HCT116 (cell line): ENCODE data around the gene DPP6. TPM values are rescaled to one million over a fixed set of nuclear protein-coding genes. Genes with fewer than 3 reads are reported as not detected.
A peak's percentile ranks its signal among the peaks of the same experiment; 100 is the strongest.
"Not testable (repeated sequence)": the region's sequence is repeated elsewhere in the genome, so short reads cannot be mapped to it uniquely, and the experiment has no call there.

ENCODE experiments used
- ATAC-seq: fragments of 200-7000 bp; cut with Tn5 transposase; 2 replicates; pipeline ENCODE4 v1.9.1; 2020; ENCODE audit warnings: mild to moderate bottlenecking, moderate library complexity
- Bru-seq: library from RNA; stranded (reverse); fragments of 400-500 nt; gene quantifications from one replicate; lab custom pipeline; 2021; lab: Mats Ljungman, UMichigan
- BruChase-seq, 2 experiments: library from RNA; stranded (reverse); fragments of 400-500 nt; gene quantifications; one replicate each; lab custom pipeline; 2021; lab: Mats Ljungman, UMichigan
- BruUV-seq: library from RNA; stranded (reverse); fragments of 400-500 nt; replicated peaks from 2 replicates; lab custom pipeline; 2021; lab: Mats Ljungman, UMichigan
- CTCF ChIA-PET: fragments of 300-600 bp; sonication (Branson Sonifier 250); formaldehyde crosslinking; loops from one replicate; lab custom pipeline; 2021; ENCODE audit warnings: antibody characterized with exemption; lab: Charles Lee
- POLR2A ChIA-PET: fragments of 300-600, 350-600 bp; sonication (Branson Sonifier 250); formaldehyde crosslinking; loops from one replicate; lab custom pipeline; 2021; ENCODE audit warnings: antibody characterized with exemption; lab: Charles Lee
- RAD21 ChIA-PET, 2 experiments: fragments of 300-600 bp; sonication (Branson Sonifier 250); formaldehyde crosslinking; loops; one replicate each; lab custom pipeline; 2023; ENCODE audit warnings: low total read pairs in 2 of 2; ENCODE audit not compliant: uncharacterized antibody in 2 of 2, unreplicated experiment in 2 of 2, low non-redundant PET in 1 of 2; lab: Charles Lee
- DNase-seq: peaks from one replicate; pipeline ENCODE4 v3.0.0-alpha.2; 2010; ENCODE audit warnings: low read depth, low spot score
- H2AFZ ChIP-seq: fragments of 200-600 bp; shearing (Covaris generic), sonication (generic); 2 replicates; pipeline ENCODE4 v1.6.1; 2017; ENCODE audit warnings: low read depth, mixed run types, mixed read lengths, antibody characterized with exemption, low read length; ENCODE audit not compliant: poor library complexity, severe bottlenecking
- H3K27ac ChIP-seq: 2 replicates; pipeline ENCODE4 v1.5.1; 2012; ENCODE audit warnings: low read depth, low read length
- H3K27me3 ChIP-seq: fragments of 200-600 bp; sonication (generic); 2 replicates; pipeline ENCODE4 v1.6.1; 2016; ENCODE audit warnings: mixed run types, low read length, mixed read lengths; ENCODE audit not compliant: insufficient read depth
- H3K36me3 ChIP-seq, 2 experiments: fragments of 200-500 bp in 1 of 2; fragments of 200-600 bp in 1 of 2; sonication (Bioruptor generic) in 1 of 2; sonication (generic) in 1 of 2; 2 replicates each; pipeline versions ENCODE4 v1.5.1 to v1.6.1; 2014 to 2016; ENCODE audit warnings: low read length in 2 of 2, inconsistent platforms in 1 of 2, mixed read lengths in 1 of 2, mixed run types in 1 of 2; ENCODE audit not compliant: insufficient read depth in 2 of 2, control insufficient read depth in 1 of 2
- H3K4me1 ChIP-seq, 2 experiments: fragments of 200-600 bp in 1 of 2; sonication (generic) in 1 of 2; 2 replicates each; pipeline versions ENCODE4 v1.5.1 to v1.6.1; 2012 to 2017; ENCODE audit warnings: low read length in 2 of 2, inconsistent platforms in 1 of 2, mild to moderate bottlenecking in 1 of 2, mixed read lengths in 1 of 2, mixed run types in 1 of 2, moderate library complexity in 1 of 2; ENCODE audit not compliant: insufficient read depth in 2 of 2, control insufficient read depth in 1 of 2
- H3K4me2 ChIP-seq: fragments of 200-600 bp; sonication (generic); 2 replicates; pipeline ENCODE4 v1.6.1; 2017; ENCODE audit warnings: mixed run types, low read length, mixed read lengths
- H3K4me3 ChIP-seq, 2 experiments: fragments of 200-600 bp in 1 of 2; sonication (generic) in 1 of 2; replicated peaks in 1 of 2; 2 replicates each; pipeline ENCODE4 v1.5.1; 2011 to 2016; ENCODE audit warnings: low read length in 2 of 2, control low read depth in 1 of 2, low read depth in 1 of 2, mild to moderate bottlenecking in 1 of 2, mixed read lengths in 1 of 2, mixed run types in 1 of 2
- H3K79me2 ChIP-seq: fragments of 200-600 bp; sonication (generic); 2 replicates; pipeline ENCODE4 v1.6.1; 2017; ENCODE audit warnings: mild to moderate bottlenecking, mixed run types, low read length, moderate library complexity, mixed read lengths; ENCODE audit not compliant: insufficient read depth
- H3K9ac ChIP-seq: fragments of 200-600 bp; sonication (generic); 2 replicates; pipeline ENCODE4 v1.6.1; 2016; ENCODE audit warnings: low read length, mixed read lengths
- H3K9me2 ChIP-seq: fragments of 200-600 bp; sonication (generic), shearing (Covaris generic); 2 replicates; pipeline ENCODE4 v1.6.1; 2017; ENCODE audit warnings: mixed run types, mild to moderate bottlenecking, moderate library complexity; ENCODE audit not compliant: insufficient read depth
- H3K9me3 ChIP-seq, 2 experiments: fragments of 200-500 bp in 1 of 2; fragments of 200-600 bp in 1 of 2; sonication (Bioruptor generic) in 1 of 2; sonication (generic) in 1 of 2; 2 replicates each; pipeline ENCODE4 v1.6.1; 2014 to 2017; ENCODE audit warnings: low read length in 2 of 2, mixed read lengths in 2 of 2, inconsistent platforms in 1 of 2, low read depth in 1 of 2, mild to moderate bottlenecking in 1 of 2, mixed run types in 1 of 2, moderate library complexity in 1 of 2; ENCODE audit not compliant: control insufficient read depth in 1 of 2, insufficient read depth in 1 of 2
- H4K20me1 ChIP-seq: fragments of 200-600 bp; sonication (generic), shearing (Covaris generic); 2 replicates; pipeline ENCODE4 v1.6.1; 2017; ENCODE audit warnings: mixed run types, mild to moderate bottlenecking, moderate library complexity; ENCODE audit not compliant: insufficient read depth
- intact Hi-C: fragments of 100-400 bp; cut with micrococcal nuclease; formaldehyde crosslinking; loops from 2 replicates; pipeline ENCODE4 v1.10.0; 2022
- long read RNA-seq: library from polyadenylated mRNA; unstranded; transcript quantifications from one replicate; pipeline ENCODE4 v2.0.0, GENCODE V29; 2021; ENCODE audit not compliant: unreplicated experiment
- polyA plus RNA-seq: library from polyadenylated mRNA; unstranded; fragments of >200 nt; gene quantifications from 2 replicates; pipeline ENCODE4 v1.2.1, GENCODE V29; 2012; ENCODE audit warnings: missing spikeins
- total RNA-seq: library from RNA; stranded (reverse); gene quantifications from one replicate; pipeline ENCODE4 v1.2.1, GENCODE V29; 2021; ENCODE audit not compliant: unreplicated experiment

DPP6 gene
- total RNA-seq, result not detected
- polyA plus RNA-seq, result 0.02 TPM in 1 of 2 replicates, not detected in the other
- Bru-seq, nascent RNA, result percentile 0 among the genes with signal in this experiment
- BruChase-seq, experiment 1, labeled RNA remaining after a 6-hour chase, result percentile 1 among the genes with signal in this experiment
- percentile 0 among the genes with signal in this experiment for BruChase-seq, experiment 2, labeled RNA remaining after a 2-hour chase
- long read RNA-seq, result 0 reads

GRCh38 chr7:154051643-154052529, at the start of gene DPP6:
DPP6 (plus strand) TSS chr7:154052398.
- CTCF ChIA-PET, H3K4me1 ChIP-seq, H3K27me3 ChIP-seq, H4K20me1 ChIP-seq, ATAC-seq, BruUV-seq, H3K27ac ChIP-seq, DNase-seq, intact Hi-C loops, H3K4me3 ChIP-seq, RAD21 ChIA-PET, H3K9ac ChIP-seq, H3K9me3 ChIP-seq, H2AFZ ChIP-seq, H3K4me2 ChIP-seq, H3K9me2 ChIP-seq, H3K79me2 ChIP-seq, H3K36me3 ChIP-seq, POLR2A ChIA-PET: not testable (repeated sequence)

GRCh38 chr7:154009423-154009911, 42.7 kb upstream of the DPP6 start:
- H3K27ac ChIP-seq, H3K36me3 ChIP-seq, H4K20me1 ChIP-seq, H3K27me3 ChIP-seq, H3K9me2 ChIP-seq, POLR2A ChIA-PET, intact Hi-C loops, H3K9ac ChIP-seq, RAD21 ChIA-PET, H3K79me2 ChIP-seq, H2AFZ ChIP-seq, ATAC-seq, H3K4me3 ChIP-seq, H3K9me3 ChIP-seq, H3K4me1 ChIP-seq, BruUV-seq, DNase-seq, H3K4me2 ChIP-seq, CTCF ChIA-PET: not testable (repeated sequence)

GRCh38 chr7:154010726-154011568, 41.3 kb upstream of the DPP6 start:
- POLR2A ChIA-PET, H4K20me1 ChIP-seq, H3K36me3 ChIP-seq, H3K27ac ChIP-seq, H3K9me3 ChIP-seq, CTCF ChIA-PET, H3K4me1 ChIP-seq, H3K4me2 ChIP-seq, H3K9me2 ChIP-seq, ATAC-seq, BruUV-seq, H3K27me3 ChIP-seq, RAD21 ChIA-PET, H3K4me3 ChIP-seq, DNase-seq, H2AFZ ChIP-seq, H3K79me2 ChIP-seq, H3K9ac ChIP-seq, intact Hi-C loops: not testable (repeated sequence)

GRCh38 chr7:154012800-154013199, 39.4 kb upstream of the DPP6 start:
- CTCF ChIA-PET, RAD21 ChIA-PET: not testable (repeated sequence)

More at GRCh38 chr7:154012800-154013199, 39.4 kb upstream of the DPP6 start:
- H3K36me3 ChIP-seq, H3K9ac ChIP-seq, intact Hi-C loops, H3K27me3 ChIP-seq, DNase-seq, ATAC-seq, BruUV-seq, H2AFZ ChIP-seq, H3K4me2 ChIP-seq, H3K9me3 ChIP-seq, H3K4me1 ChIP-seq, H4K20me1 ChIP-seq, H3K27ac ChIP-seq, POLR2A ChIA-PET, H3K79me2 ChIP-seq, H3K9me2 ChIP-seq, H3K4me3 ChIP-seq: not testable (repeated sequence)
